GM21390 (cell line): Measurements from ENCODE around the gene SLC4A11.
A peak's percentile ranks its signal among the peaks of the same experiment; 100 is the strongest.
"Not testable (repeated sequence)": the region's sequence is repeated elsewhere in the genome, so short reads cannot be mapped to it uniquely, and the experiment has no call there.

ENCODE experiments used
- ATAC-seq: cut with Tn5 transposase; IDR thresholded peaks from one replicate; pipeline ENCODE4 v1.9.1; 2021; ENCODE audit not compliant: unreplicated experiment

Gene SLC4A11

DNA sequence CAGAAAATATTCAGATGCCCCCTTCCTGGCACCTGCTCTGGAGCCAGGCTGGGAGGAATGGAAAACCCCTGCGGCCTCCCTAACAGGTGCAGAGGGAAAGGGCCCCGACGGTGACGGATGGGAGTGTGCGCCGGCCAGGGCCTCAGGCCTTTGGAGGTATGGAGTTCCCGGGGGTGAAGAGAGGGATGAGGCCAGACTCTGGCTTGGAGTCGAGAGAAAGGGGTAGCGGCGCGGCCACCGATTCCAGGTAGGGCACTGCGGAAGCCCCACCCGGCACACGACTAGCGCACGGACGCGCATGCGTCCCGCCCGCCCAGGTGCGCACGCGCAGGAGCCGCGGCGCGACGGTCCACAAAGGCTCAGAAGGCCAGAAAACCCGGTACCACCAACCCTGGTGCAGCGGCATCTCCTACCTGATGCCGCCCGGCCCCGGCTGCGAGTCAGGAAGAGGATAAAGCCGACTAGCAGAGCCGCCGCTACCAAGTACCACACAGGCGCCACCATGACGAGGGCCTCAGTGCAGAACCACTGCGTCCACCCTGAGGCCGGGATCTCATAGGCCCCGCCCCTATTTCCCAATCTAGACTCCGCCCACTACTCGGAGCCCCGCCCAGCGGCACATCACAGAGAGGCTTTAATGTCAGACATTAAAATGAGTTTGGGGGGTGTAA, 34.7 kb downstream of the SLC4A11 start, which contains the start of gene DDRGK1:
DDRGK1 (minus strand) TSS at position 559 of the 671 bp plus-strand sequence; CDS start at position 504, 55 bp downstream.
- ATAC-seq = peak; percentile 78

DNA sequence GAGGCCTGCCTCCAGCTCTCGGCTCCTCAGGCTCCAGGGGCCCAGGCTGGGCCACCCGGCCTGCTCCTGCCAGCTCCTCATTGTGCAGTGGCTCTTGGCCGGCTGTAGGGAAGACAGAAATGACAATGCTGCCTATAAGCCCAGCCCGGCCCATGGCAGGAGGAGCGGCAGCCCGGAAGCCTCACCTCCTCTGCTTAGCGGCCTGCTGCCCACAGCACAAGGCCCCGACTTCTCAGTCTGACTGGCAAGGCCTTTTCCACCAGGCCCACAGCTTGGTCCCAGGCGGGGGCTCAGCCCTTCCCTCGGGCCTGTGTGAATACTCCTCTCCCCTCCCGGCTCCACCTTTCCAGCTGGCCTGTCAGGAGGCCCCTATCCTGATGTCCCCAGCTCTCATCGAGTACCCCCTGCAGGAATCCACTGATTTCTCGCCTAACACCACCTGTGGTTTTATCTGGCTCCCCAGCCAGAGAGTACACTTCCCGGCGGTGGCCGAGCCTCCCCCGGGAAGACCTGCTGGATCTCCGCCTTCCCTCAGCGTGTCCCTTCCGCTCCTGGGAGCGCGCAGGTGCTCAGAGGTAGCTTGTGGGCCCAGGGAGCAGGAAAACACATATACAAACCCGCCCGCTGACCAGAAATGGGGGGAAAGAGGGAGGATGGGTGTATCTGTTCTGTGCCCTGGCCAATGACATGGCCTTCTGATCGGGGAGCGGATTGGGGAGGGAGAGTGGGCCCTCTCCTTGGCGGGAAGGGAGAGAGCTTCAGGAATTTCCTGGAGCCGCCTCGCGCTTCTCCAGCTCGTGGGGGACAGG, 35.5 kb downstream of the SLC4A11 start:
- ATAC-seq = no peak

DNA sequence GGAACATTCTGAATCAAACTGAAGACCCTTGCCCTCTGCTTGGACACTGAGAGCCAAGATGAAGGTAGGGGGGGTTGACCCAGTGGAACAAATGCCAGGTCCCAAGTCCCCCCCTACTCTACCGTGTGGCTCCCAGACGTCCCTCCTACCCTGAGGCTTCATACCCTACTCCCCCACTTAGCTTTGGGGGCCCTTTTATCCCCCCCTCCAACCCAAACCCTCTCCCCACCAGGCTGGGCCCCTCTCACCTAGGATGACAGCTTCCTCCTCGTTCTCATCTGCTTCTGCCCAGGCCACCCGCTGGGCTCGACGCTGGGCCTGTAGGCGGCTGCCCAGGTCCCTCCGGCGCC, 36.0 kb downstream of the SLC4A11 start:
- no peak for ATAC-seq

DNA sequence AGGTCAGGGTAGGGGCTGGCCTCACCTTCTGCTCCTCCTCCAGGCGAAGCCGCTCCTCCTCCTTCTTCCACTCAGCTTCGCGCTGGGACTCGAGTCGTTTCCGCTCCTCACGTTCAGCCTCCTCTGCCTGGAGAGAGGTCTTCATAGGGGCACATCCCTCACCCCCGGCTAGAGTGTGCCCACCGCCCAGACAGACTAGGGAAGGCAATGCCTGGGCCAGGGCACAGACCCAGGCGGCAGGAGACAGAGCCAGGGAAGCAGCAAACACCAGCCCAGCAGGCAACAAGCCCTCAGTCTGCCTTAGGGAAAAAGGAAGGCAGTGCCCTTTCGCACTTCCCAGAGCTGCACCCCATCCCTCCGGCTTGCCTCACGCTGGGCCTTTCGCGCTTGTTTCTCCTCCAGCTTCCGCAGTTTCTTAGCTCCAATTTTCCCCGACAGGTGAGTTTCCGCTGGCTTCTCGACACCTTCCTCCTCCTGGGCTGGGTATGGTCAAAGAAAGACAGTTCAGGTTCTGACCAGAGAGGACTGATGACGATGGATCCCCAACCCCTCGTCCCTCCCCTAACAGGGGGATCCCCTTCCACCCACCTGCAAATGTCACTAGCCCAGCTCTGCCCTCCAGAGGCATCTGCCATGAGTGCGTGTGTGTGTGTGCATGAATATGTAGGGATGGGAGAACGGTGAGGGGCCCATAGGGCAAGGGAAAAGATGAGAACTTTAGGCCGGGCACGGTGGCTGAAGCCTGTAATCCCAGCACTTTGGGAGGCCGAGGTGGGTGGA, 38.8 kb downstream of the SLC4A11 start:
- no peak for ATAC-seq

DNA sequence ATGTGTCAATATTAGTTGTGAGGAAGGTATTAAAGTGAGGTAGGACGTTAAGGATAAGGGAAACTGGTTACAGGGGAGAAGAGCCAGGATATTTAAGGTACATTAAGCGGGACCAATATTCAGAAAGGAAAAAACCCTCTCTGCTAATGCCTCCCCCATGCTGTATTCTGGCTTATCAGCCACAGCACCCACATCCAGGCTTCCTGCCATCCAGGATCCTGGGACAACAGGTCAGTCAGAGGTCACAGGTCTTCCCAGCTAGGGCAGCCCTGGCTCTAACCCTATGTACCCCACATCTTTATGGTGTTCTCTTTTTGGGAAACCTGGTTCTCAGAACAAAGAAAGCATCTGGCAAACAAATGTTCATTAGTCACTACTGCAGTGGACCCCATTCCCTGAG, 39.8 kb downstream of the SLC4A11 start:
- ATAC-seq = no peak

DNA sequence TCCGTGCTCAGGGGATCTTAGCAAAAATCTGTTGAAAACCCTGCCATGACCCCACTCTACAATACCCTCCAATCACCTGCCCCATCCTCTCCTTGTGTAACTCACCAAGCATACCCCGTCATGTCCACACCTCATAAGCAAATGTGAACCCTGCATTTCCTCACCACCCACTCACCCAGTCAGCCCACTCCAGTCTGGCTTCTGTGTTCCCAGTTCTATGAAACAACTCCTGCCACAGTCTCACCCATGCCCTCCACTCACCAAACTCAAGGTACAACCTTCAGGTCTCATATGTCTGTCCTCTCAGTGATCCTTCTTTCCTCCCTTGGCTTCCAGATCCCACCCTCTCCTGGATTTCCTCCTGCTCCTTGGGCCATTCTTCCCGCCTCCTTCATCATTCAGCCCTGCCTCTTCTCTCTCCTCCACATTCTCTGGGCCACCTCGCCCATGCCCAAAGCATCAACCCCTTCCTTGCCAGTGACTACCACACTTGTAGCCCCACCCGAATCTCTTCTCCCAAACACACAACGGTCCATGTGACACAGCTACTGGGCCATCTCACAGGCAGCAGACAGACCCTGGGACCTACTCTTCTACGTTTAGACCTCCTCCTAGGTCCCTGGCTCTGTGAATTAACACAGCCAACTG, 43.3 kb downstream of the SLC4A11 start:
- no peak for ATAC-seq

DNA sequence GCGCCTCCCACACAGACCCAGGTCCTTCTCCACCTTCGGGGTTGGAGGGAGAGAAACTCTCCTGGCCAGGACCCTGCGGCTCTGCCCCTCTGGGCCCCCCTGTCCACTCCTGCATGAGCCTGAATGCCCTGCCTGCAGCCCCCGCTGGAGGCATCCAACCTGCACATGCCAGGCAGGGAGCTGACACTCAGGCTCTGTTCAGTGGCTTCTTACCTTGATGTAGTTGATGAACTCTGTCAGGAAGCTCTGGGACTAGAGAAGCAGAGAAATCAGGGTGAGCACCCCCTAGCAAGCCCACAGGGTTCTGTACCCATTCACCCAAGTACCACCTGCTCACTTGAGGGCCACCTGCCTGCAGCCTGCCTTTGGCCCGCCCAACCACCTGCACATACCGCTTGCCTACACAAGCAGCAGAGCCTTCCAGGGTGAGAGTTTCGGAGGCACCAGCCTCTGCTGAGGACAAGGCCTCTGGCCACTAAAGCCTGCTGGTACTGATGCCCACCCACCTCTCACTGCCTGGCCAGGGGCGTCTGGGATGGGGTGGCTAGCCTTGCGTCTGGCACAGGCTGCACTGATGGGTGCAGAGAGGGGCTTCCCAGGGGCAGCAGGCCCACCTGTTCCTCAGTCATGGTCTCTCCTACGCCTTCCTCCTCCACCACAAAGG, 44.2 kb downstream of the SLC4A11 start:
- no peak for ATAC-seq

DNA sequence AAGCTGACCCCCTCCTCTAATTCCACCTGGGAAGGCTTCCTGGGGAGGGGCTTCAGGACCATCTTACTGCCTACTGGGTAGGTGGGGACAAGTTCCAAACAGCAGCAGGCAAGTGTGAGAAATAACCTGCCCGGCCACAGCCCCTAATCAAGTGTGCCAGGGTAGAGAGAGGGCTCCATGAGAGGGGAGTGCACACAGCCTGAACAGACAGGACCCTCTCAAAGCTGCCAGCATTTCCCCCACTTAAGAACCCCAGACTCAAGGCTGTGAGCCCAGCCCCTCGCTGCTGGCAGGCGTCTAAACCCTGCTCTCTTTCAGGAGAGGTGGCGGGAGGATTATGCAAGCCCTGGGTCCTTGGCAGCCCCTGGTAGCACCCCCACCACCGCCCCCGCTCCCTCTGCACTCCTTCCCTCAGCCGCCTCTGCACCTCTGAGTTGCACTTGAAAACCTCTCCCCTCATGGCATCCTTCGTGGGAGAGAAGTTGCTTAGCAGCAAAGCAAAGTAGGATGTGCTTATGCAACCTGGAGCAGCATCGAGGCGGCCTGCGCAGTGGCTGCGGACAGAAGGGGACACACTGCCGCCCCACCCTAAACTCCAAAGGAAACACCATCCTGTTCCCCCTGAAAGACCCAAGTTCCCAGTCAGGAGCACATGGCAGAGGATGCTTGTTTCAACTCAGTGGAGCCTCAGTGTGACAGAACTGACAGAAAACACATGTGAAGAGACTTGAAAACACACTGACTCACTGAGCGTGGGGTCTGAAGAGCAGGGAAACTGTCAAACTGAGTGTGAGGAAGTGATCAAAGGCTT, 45.0 kb downstream of the SLC4A11 start:
- no peak for ATAC-seq

DNA sequence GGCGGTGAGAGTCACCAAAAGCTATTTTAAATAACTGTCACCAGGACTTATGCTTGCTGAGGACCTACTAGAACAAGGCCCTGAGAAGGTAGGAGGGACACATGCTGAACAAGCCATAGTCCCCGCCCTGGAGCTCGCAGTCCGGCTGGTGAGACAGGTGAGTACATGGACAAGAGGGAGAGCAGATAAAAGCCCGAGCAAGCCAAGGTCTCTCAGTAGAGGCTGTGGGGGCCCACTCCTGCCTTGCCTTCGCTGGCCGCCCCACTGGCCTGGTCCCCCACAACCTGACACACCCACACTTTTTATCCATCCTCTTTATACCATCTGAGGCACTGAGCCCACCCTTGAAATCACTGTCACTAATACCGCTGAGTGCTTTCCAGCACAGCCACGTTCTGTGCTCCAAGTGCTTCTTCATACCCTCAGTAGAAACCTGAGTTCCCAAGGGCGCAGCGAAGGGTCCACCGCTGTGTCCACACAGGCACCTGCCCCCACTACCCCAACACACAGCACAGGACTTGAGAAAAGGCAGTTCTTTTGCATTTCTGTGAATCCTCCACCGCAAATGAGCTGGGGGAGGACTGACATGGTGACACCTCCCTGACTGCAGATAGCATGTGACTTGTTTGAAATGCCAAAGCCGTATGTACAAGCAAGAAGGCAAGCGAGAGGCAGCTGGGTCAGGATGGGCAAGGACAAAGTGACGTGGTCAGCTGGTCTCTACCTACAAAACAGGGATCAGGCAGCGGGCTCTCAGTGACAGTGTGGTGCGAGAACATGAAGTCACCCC, 46.6 kb downstream of the SLC4A11 start:
- no peak for ATAC-seq

DNA sequence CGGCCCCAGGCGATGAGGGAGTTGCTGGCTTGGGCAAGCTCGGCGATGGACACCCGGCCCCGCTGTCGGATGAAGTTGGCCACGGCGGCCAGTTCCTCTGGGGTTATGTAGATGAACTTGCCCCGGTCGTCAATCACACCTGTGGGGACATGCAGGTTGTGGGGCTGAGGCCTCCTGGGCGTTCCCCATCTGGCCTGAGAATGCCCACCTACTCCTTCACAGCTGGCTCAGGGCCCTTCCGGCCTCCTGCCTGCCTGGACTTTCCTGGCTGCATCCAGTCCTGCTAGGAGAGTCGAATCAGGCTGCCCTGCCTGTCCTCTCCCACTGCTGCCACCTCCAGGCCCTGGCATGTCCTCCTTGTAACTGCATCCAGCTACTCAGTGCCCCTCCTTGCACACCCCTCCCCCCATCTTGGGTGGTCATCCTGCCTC, 48.3 kb downstream of the SLC4A11 start:
- no peak for ATAC-seq

DNA sequence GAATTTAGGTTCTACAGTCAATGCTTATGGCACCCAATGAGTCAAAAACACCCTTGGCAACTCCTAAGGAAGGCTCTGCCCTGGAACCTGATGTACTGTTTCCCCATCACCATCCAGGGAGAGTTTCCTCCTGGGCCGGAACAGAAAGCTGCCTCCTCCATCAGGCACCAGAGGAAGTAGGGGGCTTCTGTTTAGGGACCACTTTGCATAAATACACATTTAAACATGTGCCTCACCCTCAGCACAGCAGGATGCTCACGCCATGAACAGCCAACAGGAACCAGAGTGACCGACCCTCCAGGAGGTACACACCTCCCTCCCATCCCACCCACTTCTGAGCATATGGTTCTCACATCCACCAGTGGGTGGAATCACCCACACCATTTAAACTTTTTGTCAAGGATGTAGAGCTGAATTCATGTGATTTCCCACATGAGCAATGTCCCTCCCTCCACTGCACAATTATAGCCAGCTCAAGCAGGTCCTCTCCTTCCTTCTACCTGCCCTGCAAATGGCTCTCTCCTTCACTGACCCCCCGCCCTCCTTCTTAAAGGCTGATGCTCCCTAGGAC, 49.3 kb downstream of the SLC4A11 start:
- ATAC-seq = no peak

DNA sequence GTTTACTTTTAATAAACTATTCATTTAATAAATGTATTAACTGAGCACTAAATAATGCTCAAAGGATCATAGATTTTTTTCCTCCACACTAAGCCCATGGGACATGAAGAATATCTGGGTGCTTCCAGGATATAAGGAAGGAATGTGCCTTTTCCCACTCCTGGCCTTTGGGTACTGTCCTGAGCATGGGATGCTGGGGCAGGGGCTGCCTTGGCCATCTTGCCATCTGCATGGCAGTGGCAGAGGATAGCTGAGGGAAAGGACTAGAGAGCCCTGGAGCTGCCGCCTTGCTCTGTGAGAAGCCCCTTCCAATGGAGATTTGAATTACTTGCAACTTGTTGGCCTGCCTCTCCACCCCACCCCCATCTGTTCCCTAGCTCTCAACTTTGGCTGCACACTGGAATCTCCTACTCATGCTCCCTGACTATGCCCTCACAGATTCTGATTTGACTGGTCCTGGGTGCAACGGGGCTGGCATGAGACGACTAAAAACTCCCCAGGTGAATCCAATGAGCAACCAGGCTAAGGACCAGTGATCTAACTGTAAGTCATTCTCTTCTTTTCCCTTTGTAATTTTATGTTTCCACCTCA, 50.1 kb downstream of the SLC4A11 start:
- no peak for ATAC-seq

DNA sequence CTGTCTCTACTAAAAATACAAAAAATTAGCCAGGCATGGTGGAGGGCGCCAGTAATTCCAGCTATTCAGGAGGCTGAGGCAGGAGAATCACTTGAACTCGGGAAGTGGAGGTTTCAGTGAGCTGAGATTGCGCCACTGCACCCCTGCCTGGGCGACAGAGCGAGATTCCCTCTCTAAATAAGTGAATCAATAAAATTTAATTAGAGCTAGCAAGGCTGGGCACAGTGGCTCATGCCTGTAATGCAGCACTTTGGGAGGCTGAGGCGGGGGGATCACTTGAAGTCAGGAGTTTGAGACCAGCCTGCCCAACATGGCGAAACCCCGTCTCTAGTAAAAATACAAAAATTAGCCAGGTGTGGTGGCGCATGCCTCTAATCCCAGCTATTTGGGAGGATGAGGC, 51.1 kb downstream of the SLC4A11 start:
- ATAC-seq = not testable (repeated sequence)

DNA sequence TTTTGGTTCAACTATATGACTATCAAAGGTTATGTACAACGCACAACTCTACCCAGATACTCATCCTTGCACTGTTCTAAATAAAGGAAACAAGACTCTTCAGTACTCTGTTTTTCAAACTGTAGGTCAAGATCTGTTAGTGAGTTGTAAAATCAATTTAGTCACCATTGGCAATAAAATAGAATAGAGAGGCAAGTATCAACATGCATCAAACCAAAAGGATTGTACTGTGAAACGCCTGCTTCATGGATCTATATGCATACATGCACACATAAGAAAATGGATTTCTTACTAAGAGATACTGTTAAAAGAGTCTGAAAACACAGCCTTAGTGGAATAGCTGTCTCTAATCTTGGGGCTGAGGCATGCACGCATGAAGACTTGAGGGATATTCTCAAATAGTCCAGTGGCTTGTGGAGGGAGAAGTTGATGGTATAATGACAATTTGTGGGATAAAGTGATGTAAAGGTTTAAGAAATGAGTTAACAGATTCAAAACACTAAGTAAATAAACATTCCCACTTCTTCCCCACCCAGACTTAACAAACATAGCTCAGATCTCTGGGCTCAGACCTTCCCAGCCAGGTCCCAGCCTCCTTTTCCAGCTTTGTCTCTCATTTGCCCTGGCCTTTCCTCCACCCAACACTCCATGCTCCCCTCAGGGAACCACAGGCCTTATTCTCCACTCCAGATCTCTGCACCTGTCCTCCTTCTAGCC, 54.9 kb downstream of the SLC4A11 start:
- no peak for ATAC-seq

DNA sequence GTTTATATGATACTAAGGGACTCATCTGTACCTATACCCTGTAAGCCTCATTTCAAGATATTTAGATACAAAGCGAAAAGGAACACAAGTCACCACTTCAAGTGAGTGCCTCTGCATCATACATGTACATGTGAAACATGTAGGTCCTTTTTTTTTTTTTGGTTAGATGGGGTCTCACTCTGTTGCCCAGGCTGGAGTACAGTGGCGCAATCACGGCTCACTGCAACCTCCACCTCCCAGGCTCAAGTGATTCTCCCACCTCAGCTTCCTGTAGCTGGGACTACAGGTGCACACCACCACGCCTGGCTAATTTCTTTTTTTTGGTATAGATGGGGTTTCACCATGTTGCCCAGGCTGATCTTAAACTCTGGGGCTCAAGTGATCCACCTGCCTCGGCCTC, 56.6 kb downstream of the SLC4A11 start:
- not testable (repeated sequence) for ATAC-seq

DNA sequence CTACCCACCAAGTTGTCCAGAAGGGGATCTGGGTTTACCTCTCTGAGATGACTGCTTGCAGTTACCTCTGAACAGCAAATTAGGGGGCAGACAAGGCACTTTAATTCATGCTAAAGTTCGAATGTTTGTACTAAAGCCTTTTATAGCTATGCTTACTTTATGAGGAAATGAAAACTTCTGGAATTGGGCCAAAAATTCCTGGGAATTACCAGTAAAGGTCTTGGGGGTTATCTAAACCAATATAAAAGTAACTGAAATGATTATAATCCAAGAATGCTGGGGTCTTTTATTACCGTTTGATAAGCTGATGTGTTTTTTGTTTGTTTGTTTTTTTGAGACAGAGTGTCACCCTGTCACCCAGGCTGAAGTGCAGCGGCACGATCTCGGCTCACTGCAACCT, 57.7 kb downstream of the SLC4A11 start:
- no peak for ATAC-seq

DNA sequence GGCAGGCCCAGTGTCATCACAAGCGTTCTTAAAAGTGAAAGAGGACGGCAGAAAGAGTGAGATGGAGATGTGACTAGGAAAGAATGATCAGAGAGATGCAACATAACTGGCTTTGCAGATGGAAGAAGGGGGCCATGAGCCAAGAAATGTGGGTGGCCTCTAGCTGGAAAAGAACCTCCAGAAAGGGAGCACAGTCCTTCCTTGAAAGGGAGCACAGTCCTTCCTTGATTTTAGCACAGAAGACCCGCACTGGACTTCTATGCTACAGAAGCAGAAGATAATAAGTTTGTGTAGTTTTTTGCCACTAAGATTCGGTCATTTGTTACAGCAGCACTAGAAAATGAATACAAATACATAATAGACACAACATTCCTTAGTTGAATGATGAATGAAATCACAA, 58.7 kb downstream of the SLC4A11 start:
- no peak for ATAC-seq
